Measurements from ENCODE around the gene LSM10.

DNA sequence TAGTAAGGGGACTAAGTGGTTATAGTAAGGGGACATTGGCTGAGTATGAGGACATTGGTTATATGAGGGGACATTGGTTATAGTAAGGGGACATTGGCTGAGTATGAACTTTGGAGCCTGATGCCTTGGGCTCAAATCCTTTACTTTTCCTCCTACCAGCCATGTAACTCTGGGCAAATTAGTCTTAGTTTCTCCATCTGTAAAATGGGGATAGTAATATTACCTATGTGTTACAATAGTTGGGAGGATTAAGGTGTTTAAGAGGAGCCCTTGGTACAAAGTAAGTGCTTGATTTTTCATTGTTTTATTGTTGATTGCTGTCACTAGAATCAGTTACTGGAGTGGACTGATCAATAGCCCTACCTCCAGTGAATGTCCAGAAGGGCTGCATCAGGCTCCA, 49.7 kb upstream of the LSM10 start:
- TF ChIP-seq, protein P1, sequence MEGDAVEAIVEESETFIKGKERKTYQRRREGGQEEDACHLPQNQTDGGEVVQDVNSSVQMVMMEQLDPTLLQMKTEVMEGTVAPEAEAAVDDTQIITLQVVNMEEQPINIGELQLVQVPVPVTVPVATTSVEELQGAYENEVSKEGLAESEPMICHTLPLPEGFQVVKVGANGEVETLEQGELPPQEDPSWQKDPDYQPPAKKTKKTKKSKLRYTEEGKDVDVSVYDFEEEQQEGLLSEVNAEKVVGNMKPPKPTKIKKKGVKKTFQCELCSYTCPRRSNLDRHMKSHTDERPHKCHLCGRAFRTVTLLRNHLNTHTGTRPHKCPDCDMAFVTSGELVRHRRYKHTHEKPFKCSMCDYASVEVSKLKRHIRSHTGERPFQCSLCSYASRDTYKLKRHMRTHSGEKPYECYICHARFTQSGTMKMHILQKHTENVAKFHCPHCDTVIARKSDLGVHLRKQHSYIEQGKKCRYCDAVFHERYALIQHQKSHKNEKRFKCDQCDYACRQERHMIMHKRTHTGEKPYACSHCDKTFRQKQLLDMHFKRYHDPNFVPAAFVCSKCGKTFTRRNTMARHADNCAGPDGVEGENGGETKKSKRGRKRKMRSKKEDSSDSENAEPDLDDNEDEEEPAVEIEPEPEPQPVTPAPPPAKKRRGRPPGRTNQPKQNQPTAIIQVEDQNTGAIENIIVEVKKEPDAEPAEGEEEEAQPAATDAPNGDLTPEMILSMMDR (IDR thresholded peaks at IDR 0.05) = no peak
- TF ChIP-seq POLR2A (IDR thresholded peaks at IDR 0.05) = no peak

All from heart left ventricle (tissue), 13 donors.